ENCODE results near the gene RECK.

Gene RECK

GRCh38 chr9:36132086-36132485 is 95.4 kb downstream of the RECK start:
- no peaks in the 10 kb centered on the region for H3K9me3 Mint-ChIP-seq
- H3K4me1 Mint-ChIP-seq, result peaks cover 23% of the 10 kb centered on the region
- H3K27me3 Mint-ChIP-seq, result no peaks in the 10 kb centered on the region
- no peak for ATAC-seq (replicated peaks; ENCODE audit: extremely low read depth, poor library complexity, severe bottlenecking)
- H3K27ac Mint-ChIP-seq (ENCODE audit: low read depth), result no peak overlapping the region
- no peaks in the 10 kb centered on the region for H3K36me3 Mint-ChIP-seq (ENCODE audit: insufficient read depth)
- H3K4me3 Mint-ChIP-seq, result no peak overlapping the region
- DNase-seq (ENCODE audit: low spot score in 2 of 2), result no peak

DNA sequence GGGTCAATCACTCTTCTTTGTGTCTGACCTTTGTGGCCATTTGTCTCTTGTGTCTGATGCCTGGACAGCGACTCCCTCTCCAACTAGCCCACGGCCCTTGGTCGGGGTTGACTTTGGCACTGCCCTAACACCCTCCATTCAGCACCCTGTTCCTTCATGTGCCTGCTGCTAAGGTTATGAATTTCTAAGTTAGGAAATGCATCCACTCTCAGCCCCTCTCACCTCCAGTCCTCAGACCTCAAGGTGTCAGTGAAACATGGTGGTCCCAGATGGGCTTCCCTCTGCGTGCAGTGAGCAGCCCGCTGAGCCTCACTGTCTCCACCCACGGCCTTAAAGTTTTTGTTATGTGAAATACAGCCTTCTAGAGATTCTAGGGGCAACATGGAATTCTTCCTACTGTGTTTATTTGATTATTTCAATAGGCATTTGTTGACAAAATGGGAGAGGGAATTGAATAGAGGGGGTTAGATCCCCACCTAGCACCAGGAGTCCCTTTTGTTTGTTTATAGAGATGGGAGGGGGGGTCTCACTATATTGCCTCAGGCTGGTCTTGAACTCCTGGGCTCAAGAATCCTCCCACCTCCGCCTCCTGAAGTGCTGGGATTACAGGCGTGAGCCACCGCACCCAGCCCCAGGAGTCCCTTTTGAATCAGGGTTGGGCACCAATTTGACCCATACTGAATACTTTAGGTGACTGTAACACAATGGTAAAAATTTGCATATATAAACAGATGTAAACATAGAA is 98.2 kb downstream of the RECK start:
- DNase-seq (ENCODE audit: low spot score in 2 of 2) (no peak), ATAC-seq (replicated peaks; ENCODE audit: extremely low read depth, poor library complexity, severe bottlenecking) (no peak)
- Mint-ChIP-seq H3K4me3 (peak overlapping the region; percentile 100), H3K36me3 (ENCODE audit: insufficient read depth) (peaks cover 3% of the 10 kb centered on the region), H3K4me1 (peaks cover 37% of the 10 kb centered on the region), H3K27ac (ENCODE audit: low read depth) (no peak overlapping the region), H3K27me3 (no peaks in the 10 kb centered on the region), H3K9me3 (no peaks in the 10 kb centered on the region)

DNA sequence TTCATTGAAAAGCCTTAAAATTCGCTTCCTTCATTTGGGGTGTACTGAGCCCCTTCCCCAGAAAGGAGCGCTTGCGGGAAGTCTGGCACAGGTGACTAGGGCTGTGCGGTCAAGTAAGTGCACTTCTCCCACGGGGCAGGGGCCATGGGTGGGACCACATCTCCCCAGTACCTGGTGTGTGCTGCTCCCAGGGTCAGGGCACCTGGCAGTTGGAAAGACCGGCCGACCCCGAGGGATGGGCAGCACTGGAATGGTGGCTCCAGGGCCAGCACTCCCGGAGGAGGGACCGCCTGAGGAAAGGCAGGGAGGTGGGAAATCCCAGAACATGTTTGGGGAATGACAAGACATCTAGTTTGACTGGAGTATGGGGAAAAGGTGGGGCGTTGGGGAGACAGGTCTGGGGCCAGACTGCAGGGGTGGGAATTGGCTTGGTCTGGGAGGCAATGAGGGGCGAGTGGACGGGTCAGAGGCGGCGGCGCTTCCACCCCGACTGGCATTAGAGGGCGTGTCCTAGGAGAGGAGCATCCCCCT is 99.1 kb downstream of the RECK start:
- DNase-seq (ENCODE audit: low spot score in 2 of 2) (no peak), ATAC-seq (replicated peaks; ENCODE audit: extremely low read depth, poor library complexity, severe bottlenecking) (no peak)
- Mint-ChIP-seq H3K4me1 (peaks cover 46% of the 10 kb centered on the region), H3K36me3 (ENCODE audit: insufficient read depth) (peaks cover 5% of the 10 kb centered on the region), H3K9me3 (no peaks in the 10 kb centered on the region), H3K4me3 (peak overlapping the region; percentile 100), H3K27ac (ENCODE audit: low read depth) (peak overlapping the region; percentile 84), H3K27me3 (no peaks in the 10 kb centered on the region)

DNA sequence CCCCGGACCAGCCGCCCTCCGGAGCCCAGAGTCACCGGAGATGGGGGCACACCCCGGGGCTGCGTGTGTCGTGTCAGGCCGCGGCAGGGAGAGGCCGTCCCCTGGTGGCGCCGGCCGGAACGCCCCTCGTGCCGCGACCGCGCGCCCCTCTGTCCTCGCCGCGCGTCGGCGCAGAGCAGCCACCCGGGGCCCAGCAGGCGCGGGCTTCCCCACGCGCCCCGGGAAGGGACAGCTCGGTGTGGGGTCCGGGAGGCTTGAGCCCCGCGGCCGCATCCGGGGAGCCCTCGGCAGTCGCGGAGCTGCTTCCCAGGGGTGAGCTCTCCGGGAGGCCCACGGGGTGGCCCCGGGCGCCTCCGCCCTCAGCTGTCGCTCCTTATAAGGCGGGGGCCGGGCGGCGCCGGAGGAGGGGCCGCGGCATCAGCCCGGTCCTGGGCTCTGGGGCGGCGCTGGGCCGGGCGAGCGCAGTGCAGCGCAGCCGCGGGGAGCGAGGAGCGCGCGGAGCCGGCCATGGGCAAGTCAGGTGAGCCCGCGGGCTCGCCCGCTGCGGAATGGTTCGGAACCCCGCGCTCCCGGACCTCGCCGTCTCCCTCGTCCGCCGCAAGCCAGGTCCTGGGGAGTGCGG is 99.7 kb downstream of the RECK start, which contains the start of gene GLIPR2:
Gene GLIPR2, plus strand, starts transcription at position 462 of the 622 bp plus-strand sequence. Its CDS starts 46 bp downstream, at position 508.
- peaks cover 52% of the 10 kb centered on the region for H3K4me1 Mint-ChIP-seq
- peak within 1 kb of the TSS; percentile 99 for H3K27ac Mint-ChIP-seq (ENCODE audit: low read depth)
- ATAC-seq (replicated peaks; ENCODE audit: extremely low read depth, poor library complexity, severe bottlenecking) (peak; percentile 96), DNase-seq (ENCODE audit: low spot score in 2 of 2) (peak; percentile 58 to 67)
- H3K27me3 Mint-ChIP-seq, result no peaks in the 10 kb centered on the region
- no peaks in the 10 kb centered on the region for H3K9me3 Mint-ChIP-seq
- peak within 1 kb of the TSS; percentile 100 for H3K4me3 Mint-ChIP-seq
- peaks cover 5% of the 10 kb centered on the region for H3K36me3 Mint-ChIP-seq (ENCODE audit: insufficient read depth)

DNA sequence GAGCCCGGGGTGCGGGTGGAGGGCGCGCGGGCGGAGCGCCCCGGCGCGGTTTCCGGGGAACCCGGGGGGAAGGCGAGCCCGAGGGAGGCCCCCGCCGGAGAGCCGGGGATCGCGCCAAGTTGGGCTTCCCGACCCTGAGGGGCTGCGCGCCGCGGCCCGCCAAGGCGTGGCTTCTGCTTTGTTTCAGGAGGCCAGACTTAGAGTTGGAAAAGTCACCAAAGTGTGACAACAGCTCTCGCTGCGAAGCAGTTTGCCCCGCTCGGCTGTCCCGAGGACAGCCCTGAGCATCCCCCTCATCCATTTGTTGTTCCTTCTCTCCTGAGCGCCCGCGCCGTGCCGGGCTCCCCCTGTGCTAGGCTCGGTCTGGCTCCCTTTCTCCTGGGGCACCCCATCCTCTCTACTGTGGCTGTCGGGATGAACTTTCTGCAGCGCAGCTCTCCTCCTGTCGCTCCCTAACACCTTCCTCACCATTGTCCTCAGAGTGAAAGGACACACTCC is 100.2 kb downstream of the RECK start:
- peak overlapping the region; percentile 99 for H3K27ac Mint-ChIP-seq (ENCODE audit: low read depth)
- H3K36me3 Mint-ChIP-seq (ENCODE audit: insufficient read depth), result peaks cover 7% of the 10 kb centered on the region
- peak overlapping the region; percentile 100 for H3K4me3 Mint-ChIP-seq
- H3K9me3 Mint-ChIP-seq, result no peaks in the 10 kb centered on the region
- DNase-seq (ENCODE audit: low spot score in 2 of 2), result no peak
- H3K4me1 Mint-ChIP-seq, result peaks cover 54% of the 10 kb centered on the region
- ATAC-seq (replicated peaks; ENCODE audit: extremely low read depth, poor library complexity, severe bottlenecking), result peak; percentile 25
- no peaks in the 10 kb centered on the region for H3K27me3 Mint-ChIP-seq

- Mint-ChIP-seq H3K4me1 (peaks cover 59% of the 10 kb centered on the region), H3K27ac (ENCODE audit: low read depth) (peak overlapping the region; percentile 99), H3K9me3 (no peaks in the 10 kb centered on the region), H3K36me3 (ENCODE audit: insufficient read depth) (peaks cover 8% of the 10 kb centered on the region), H3K4me3 (peak overlapping the region; percentile 100), H3K27me3 (no peaks in the 10 kb centered on the region)
- DNase-seq (ENCODE audit: low spot score in 2 of 2) (no peak), ATAC-seq (replicated peaks; ENCODE audit: extremely low read depth, poor library complexity, severe bottlenecking) (no peak)
These were observed 100.8 kb downstream of the RECK start for GRCh38 chr9:36137392-36138004.

GRCh38 chr9:36138496-36138895 is 101.8 kb downstream of the RECK start:
- H3K4me1 Mint-ChIP-seq, result peaks cover 69% of the 10 kb centered on the region
- DNase-seq (ENCODE audit: low spot score in 2 of 2) (no peak), ATAC-seq (replicated peaks; ENCODE audit: extremely low read depth, poor library complexity, severe bottlenecking) (no peak)
- peak overlapping the region; percentile 99 for H3K27ac Mint-ChIP-seq (ENCODE audit: low read depth)
- H3K4me3 Mint-ChIP-seq, result peak overlapping the region; percentile 100
- H3K36me3 Mint-ChIP-seq (ENCODE audit: insufficient read depth), result peaks cover 8% of the 10 kb centered on the region
- no peaks in the 10 kb centered on the region for H3K27me3 Mint-ChIP-seq
- H3K9me3 Mint-ChIP-seq, result no peaks in the 10 kb centered on the region

DNA sequence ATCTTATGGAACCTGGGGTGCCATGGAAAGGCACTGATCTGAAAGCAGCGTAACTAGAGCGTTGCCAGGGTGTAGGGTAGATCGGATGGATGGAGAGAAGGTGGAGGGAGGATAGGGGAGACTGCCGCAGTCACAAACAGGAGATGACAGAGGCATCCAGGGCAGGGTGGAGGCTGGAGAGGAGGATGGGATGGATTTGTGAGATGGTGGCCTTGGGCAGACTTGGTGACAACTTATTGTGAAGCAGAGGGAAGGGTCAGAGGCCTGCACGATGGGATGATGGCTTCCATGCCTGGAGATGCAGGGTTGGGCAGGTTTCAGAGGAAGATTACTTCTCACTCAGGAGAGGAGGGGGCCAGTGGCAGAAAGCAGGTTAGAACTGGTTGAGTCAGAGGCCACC is 102.2 kb downstream of the RECK start:
- peaks cover 10% of the 10 kb centered on the region for H3K36me3 Mint-ChIP-seq (ENCODE audit: insufficient read depth)
- no peak for ATAC-seq (replicated peaks; ENCODE audit: extremely low read depth, poor library complexity, severe bottlenecking)
- DNase-seq (ENCODE audit: low spot score in 2 of 2), result no peak
- peak overlapping the region; percentile 99 for H3K27ac Mint-ChIP-seq (ENCODE audit: low read depth)
- H3K27me3 Mint-ChIP-seq, result no peaks in the 10 kb centered on the region
- peak overlapping the region; percentile 100 for H3K4me3 Mint-ChIP-seq
- peaks cover 73% of the 10 kb centered on the region for H3K4me1 Mint-ChIP-seq
- no peaks in the 10 kb centered on the region for H3K9me3 Mint-ChIP-seq

DNA sequence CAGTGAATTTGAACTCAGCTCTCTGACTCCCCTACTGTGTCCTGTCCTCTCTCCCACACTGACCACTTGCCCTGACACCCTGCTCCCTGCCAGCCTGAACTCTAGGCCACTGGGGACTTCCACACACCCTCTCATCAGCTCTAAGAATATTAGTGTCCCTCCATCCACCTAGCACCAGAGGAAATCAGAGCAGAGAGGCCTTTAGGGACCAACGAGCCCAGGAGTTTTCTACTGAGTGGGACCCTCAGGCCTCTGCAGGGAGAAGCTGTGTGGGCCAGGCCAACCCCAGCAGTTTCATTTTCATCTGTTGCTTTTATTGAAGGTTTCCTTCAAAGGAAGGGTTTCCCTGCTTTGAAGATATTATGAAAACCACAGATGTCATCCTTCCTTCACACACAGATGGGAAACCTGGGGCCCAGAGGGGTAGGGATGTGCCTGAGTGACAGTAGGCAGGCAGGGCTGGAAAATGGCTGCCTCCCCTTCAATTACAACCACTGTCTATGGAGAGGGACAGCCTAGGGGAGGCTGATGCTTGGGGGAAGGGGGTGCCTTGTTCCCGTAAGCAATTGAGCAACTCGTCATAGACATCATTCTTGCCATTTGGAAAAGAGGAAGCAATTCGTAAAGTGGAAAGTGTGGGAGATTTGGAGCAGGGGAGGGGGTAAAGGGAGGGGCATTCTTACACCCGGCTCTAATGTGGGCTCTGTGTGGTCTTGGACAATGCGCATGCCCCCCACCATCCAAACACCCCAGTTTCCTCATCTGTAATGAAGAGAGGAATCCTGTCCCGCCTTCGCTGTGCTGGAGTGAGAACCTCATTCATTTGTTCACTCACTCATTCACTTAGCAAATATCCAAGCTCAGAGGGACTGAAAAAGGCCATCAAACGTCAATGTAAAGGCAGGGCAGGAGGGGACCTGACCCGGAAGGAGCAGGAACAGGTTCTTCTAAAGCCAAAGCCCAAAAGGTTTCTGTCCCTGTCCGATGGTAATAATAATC is 103.7 kb downstream of the RECK start:
- peaks cover 19% of the 10 kb centered on the region for H3K36me3 Mint-ChIP-seq (ENCODE audit: insufficient read depth)
- no peak for ATAC-seq (replicated peaks; ENCODE audit: extremely low read depth, poor library complexity, severe bottlenecking)
- peaks cover 3% of the 10 kb centered on the region for H3K9me3 Mint-ChIP-seq
- peaks cover 88% of the 10 kb centered on the region for H3K4me1 Mint-ChIP-seq
- H3K27ac Mint-ChIP-seq (ENCODE audit: low read depth), result peak overlapping the region; percentile 99
- H3K4me3 Mint-ChIP-seq, result peak overlapping the region; percentile 100
- no peaks in the 10 kb centered on the region for H3K27me3 Mint-ChIP-seq
- no peak for DNase-seq (ENCODE audit: low spot score in 2 of 2)

- H3K27ac Mint-ChIP-seq (ENCODE audit: low read depth), result peak overlapping the region; percentile 100
- DNase-seq (ENCODE audit: low spot score in 2 of 2) (no peak), ATAC-seq (replicated peaks; ENCODE audit: extremely low read depth, poor library complexity, severe bottlenecking) (no peak)
- H3K36me3 Mint-ChIP-seq (ENCODE audit: insufficient read depth), result peaks cover 19% of the 10 kb centered on the region
- peaks cover 89% of the 10 kb centered on the region for H3K4me1 Mint-ChIP-seq
- H3K4me3 Mint-ChIP-seq, result peak overlapping the region; percentile 100
- peaks cover 6% of the 10 kb centered on the region for H3K9me3 Mint-ChIP-seq
- no peaks in the 10 kb centered on the region for H3K27me3 Mint-ChIP-seq
These were observed 104.6 kb downstream of the RECK start for GRCh38 chr9:36141288-36141687.

GRCh38 chr9:36141761-36142160 is 105.0 kb downstream of the RECK start:
- no peak for DNase-seq (ENCODE audit: low spot score in 2 of 2)
- Mint-ChIP-seq H3K9me3 (peaks cover 6% of the 10 kb centered on the region), H3K27ac (ENCODE audit: low read depth) (peak overlapping the region; percentile 100), H3K36me3 (ENCODE audit: insufficient read depth) (peaks cover 19% of the 10 kb centered on the region), H3K27me3 (no peaks in the 10 kb centered on the region), H3K4me1 (peaks cover 92% of the 10 kb centered on the region), H3K4me3 (peak overlapping the region; percentile 95)
- ATAC-seq (replicated peaks; ENCODE audit: extremely low read depth, poor library complexity, severe bottlenecking), result no peak

All from central memory CD8-positive, alpha-beta T cell (primary cell).